AG20443 (cell line): ENCODE results near the gene APEH.

Experiments
- DNase-seq: peaks from one replicate; pipeline ENCODE4 v3.0.0; 2012; ENCODE audit warnings: low spot score, mixed read lengths

Gene APEH

DNA sequence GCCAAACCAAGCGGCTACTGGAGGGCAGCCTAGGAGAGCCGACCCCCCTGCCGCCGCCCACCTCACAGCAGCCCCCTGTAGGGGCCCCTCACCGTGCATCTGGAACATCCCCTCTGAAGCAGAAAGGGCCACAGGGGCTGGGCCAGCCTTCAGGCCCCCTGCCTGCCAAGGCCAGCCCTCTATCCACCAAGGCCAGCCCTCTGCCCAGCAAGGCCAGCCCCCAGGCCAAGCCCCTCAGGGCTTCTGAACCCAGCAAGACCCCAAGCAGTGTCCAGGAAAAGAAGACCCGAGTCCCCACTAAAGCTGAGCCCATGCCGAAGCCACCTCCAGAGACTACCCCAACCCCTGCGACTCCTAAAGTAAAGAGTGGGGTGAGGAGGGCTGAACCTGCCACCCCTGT lies 23.5 kb upstream of the APEH start:
- DNase-seq = no peak

DNA sequence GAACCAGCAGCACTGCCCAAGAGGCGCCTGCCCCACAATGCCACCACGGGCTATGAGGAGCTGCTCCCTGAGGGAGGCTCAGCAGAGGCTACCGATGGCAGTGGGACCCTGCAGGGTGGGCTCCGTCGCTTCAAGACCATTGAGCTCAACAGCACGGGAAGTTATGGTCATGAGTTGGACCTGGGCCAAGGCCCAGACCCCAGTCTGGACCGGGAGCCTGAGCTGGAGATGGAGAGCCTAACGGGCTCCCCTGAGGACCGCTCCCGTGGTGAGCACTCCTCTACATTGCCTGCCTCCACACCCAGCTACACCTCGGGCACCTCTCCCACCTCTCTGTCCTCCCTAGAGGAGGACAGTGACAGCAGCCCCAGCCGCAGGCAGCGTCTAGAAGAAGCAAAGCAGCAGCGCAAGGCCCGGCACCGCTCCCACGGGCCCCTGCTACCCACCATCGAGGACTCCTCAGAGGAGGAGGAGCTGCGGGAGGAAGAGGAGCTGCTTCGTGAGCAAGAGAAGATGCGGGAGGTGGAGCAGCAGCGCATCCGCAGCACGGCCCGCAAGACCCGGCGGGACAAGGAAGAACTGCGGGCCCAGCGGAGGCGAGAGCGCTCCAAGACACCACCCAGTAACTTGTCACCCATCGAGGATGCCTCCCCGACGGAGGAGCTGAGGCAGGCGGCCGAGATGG lies 21.8 kb upstream of the APEH start:
- DNase-seq = no peak

DNA sequence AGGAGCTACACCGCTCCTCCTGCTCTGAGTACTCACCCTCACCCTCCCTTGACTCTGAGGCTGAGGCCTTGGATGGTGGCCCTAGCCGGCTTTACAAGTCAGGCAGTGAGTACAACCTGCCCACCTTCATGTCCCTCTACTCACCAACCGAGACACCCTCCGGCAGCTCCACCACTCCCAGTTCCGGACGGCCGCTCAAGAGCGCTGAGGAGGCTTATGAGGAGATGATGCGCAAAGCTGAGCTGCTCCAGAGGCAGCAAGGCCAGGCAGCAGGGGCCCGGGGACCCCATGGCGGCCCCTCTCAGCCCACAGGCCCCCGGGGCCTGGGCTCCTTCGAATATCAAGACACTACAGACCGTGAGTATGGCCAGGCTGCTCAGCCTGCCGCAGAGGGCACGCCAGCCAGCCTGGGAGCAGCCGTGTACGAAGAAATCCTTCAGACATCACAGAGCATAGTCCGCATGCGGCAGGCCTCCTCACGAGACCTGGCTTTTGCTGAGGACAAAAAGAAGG lies 21.2 kb upstream of the APEH start:
- no peak for DNase-seq

DNA sequence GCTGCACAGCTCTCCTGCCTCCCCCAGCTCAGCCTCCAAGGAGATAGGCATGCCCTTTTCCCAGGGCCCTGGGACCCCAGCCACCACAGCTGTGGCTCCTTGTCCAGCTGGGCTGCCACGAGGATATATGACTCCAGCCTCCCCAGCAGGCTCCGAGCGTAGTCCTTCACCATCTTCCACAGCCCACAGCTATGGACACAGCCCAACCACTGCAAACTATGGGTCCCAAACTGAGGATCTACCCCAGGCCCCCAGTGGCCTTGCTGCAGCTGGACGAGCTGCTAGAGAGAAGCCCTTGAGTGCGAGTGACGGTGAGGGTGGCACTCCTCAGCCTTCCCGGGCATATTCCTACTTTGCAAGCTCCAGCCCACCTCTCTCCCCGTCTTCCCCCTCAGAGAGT lies 20.5 kb upstream of the APEH start:
- DNase-seq = no peak

DNA sequence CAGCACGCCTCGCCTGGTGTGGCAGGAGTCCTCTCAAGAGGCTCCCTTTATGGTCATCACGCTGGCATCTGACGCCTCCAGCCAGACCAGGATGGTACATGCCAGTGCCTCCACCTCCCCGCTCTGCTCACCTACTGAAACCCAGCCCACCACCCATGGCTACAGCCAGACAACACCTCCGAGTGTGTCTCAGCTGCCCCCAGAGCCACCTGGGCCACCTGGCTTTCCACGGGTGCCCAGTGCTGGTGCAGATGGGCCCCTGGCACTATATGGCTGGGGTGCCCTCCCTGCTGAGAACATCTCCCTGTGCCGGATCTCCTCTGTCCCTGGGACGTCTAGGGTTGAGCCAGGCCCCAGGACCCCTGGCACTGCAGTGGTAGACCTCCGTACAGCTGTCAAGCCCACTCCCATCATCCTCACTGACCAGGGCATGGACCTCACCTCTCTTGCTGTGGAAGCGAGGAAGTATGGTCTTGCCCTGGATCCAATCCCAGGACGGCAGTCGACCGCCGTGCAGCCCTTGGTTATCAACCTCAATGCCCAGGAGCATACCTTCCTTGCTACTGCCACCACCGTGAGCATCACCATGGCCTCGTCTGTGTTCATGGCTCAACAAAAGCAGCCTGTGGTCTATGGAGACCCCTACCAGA lies 19.9 kb upstream of the APEH start:
- DNase-seq = no peak

DNA sequence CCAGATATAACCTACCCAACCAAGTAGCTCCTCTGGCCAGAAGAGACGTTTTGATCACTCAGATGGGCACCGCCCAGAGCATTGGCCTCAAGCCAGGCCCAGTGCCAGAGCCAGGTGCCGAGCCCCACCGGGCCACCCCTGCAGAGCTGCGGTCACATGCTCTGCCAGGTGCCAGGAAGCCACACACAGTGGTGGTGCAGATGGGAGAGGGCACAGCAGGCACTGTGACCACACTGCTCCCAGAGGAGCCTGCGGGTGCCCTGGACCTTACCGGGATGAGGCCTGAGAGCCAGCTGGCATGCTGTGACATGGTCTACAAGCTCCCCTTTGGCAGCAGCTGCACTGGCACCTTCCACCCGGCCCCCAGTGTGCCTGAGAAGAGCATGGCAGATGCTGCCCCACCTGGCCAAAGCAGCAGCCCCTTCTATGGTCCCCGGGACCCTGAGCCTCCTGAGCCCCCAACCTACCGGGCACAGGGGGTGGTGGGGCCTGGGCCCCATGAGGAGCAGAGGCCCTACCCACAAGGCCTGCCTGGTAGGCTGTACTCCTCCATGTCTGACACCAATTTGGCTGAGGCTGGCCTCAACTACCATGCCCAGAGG lies 19.1 kb upstream of the APEH start:
- DNase-seq = no peak

DNA sequence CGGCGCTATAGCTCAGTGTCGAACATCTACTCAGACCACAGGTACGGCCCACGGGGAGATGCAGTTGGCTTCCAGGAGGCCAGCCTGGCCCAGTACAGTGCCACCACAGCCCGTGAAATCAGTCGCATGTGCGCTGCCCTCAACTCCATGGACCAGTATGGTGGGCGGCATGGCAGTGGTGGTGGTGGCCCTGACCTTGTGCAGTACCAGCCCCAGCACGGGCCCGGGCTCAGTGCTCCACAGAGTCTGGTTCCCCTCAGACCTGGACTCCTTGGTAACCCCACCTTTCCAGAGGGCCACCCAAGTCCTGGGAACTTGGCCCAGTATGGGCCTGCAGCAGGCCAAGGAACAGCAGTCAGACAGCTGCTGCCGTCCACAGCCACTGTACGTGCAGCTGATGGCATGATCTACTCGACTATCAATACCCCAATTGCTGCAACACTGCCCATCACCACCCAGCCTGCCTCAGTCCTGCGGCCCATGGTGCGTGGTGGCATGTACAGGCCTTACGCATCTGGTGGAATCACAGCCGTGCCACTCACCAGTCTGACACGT lies 18.3 kb upstream of the APEH start:
- DNase-seq = no peak

DNA sequence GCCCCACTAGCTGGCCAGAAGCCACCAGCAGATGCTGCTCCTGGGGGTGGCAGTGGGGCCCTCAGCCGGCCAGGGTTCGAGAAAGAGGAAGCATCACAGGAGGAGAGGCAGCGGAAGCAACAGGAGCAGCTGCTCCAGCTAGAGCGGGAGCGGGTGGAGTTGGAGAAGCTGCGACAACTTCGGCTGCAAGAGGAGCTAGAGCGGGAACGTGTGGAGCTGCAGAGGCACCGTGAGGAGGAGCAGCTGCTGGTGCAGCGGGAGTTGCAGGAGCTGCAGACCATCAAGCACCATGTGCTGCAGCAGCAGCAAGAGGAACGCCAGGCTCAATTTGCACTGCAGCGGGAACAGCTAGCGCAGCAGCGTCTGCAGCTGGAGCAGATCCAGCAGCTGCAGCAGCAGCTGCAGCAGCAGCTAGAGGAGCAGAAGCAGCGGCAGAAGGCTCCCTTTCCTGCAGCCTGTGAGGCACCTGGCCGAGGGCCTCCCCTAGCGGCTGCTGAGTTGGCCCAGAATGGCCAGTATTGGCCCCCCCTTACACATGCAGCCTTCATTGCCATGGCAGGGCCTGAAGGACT lies 17.5 kb upstream of the APEH start:
- DNase-seq = peak; percentile 30

DNA sequence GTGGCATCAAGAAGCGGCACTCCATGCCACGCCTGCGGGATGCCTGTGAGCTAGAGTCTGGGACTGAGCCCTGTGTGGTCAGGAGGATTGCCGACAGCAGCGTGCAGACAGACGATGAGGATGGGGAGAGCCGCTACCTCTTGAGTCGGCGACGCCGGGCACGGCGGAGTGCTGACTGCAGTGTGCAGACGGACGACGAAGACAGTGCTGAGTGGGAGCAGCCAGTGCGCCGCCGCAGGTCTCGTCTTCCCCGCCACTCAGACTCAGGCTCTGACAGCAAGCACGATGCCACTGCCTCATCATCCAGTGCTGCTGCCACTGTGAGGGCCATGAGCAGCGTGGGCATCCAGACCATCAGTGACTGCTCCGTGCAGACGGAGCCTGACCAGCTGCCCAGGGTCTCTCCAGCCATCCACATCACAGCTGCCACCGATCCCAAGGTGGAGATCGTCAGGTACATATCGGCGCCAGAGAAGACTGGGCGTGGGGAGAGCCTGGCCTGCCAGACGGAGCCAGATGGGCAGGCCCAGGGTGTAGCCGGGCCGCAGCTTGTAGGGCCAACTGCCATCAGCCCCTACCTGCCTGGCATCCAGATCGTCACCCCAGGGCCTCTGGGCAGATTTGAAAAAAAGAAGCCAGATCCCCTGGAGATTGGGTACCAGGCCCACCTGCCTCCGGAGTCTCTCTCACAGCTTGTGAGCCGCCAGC lies 16.8 kb upstream of the APEH start:
- no peak for DNase-seq

DNA sequence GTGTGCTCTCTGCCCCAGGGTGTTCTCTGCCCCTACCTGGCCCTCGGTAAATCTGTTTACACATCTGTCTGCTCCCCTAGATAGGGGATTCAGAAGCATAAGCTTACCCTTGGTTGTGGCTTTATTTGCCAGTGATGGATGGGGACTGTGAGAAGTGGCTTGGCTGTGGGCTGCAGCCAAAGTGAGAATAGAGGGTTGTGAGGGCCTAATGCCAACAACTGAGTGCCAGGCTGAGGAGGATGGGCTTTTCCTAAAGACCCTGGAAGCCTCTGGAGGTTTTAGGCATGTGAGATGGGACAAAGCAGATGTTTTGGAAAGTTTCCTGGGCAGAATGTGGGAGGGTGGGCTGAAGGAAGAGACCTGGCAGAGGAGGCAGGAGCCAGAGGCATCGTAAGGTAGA lies 15.4 kb upstream of the APEH start:
- DNase-seq = no peak

DNA sequence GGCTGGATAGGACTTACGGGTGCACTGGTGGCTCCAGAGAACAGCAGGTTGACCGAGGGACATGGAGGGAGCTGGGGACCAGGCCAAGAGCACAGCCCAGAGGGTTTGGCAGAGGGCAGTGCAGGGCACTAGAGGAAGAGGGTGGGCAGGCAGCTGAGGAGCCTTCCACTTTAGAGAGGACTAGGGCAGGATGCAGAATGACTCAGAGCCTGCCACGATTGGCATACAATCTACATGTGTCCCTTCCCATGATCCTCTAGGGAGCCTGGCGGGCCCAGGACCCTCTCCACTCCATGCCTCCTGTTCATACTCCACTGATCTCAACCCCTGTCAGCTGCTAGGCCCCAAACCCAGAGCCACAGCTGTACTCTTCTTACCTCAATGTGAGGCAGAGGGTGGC lies 14.4 kb upstream of the APEH start:
- DNase-seq = no peak

DNA sequence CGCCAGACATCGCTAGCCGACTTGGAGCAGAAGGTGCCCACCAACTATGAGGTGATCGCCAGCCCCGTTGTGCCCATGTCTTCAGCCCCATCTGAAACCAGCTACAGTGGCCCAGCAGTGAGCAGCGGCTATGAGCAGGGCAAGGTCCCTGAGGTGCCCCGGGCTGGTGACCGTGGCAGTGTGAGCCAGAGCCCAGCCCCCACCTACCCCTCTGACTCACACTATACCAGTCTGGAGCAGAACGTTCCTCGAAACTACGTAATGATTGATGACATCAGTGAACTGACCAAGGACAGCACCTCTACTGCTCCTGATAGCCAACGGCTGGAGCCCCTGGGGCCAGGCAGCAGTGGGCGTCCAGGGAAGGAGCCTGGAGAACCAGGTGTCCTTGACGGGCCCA lies 12.9 kb upstream of the APEH start:
- DNase-seq = no peak

DNA sequence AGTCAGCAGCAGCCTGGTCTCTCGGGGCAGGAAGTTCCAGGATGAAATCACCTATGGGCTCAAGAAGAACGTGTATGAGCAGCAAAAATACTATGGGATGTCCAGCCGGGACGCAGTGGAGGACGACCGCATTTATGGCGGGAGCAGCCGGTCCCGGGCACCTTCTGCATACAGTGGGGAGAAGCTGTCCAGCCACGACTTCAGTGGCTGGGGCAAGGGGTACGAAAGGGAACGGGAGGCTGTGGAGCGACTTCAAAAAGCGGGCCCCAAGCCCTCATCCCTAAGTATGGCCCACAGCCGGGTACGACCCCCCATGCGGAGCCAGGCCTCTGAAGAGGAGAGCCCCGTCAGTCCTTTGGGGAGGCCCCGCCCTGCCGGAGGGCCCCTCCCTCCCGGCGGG lies 12.1 kb upstream of the APEH start:
- DNase-seq = no peak

DNA sequence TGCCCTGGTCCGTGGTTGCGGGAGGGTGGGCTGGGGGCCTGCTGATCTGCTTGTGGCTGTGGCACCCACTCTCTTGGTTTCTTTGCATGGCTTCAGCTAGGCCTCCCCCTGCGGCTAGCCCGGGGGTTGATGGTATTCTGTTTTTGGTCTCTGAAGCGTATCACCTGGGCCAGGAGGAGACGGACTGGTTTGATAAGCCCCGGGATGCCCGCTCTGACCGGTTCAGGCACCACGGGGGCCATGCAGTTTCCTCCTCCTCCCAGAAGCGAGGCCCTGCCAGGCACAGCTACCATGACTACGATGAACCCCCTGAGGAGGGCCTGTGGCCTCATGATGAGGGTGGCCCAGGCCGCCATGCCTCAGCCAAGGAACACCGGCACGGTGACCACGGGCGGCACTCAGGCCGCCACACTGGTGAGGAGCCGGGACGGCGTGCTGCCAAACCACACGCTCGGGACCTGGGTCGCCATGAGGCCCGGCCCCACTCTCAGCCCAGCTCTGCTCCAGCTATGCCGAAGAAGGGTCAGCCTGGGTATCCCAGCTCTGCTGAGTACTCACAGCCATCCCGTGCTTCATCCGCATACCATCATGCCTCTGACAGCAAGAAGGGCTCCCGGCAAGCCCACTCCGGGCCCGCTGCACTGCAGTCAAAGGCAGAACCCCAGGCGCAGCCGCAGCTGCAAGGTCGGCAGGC lies 11.3 kb upstream of the APEH start:
- DNase-seq = no peak

DNA sequence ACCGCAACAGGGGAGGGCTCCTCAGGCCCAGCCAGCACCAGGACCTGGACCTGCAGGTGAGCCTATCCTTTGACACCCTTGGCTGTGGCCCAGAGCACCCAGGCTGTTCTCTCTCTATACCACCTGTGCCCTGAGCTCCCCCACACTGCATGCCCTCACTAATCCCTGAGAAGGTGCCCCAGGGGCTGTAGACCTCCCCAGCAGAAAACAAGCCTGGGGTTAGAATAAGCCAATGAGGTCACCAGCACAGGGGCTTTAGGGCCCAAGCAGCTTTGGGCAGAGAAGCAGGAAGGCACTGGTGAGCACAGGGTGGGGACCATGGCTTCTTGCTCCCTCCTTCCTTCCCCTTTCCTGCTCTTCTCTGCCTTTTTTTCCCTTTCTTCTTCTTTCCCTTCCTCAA lies 10.3 kb upstream of the APEH start:
- no peak for DNase-seq

DNA sequence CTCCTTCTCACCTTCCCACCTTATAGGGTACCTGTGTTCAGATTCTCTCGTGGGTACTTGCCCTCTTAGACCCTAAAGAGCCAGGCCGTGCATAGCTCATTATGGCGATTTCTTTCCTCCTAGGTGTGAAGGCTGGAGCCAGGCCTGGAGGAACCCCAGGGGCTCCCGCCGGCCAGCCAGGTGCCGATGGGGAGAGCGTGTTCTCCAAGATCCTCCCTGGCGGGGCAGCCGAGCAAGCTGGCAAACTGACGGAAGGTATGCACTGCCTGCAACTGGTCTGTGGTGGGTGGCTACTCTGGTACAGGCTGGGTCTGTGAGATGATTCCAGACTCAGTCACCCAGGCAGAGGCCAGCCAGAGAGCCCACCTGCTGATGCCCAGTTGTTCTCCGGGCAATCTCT lies 9.9 kb upstream of the APEH start:
- DNase-seq = no peak

DNA sequence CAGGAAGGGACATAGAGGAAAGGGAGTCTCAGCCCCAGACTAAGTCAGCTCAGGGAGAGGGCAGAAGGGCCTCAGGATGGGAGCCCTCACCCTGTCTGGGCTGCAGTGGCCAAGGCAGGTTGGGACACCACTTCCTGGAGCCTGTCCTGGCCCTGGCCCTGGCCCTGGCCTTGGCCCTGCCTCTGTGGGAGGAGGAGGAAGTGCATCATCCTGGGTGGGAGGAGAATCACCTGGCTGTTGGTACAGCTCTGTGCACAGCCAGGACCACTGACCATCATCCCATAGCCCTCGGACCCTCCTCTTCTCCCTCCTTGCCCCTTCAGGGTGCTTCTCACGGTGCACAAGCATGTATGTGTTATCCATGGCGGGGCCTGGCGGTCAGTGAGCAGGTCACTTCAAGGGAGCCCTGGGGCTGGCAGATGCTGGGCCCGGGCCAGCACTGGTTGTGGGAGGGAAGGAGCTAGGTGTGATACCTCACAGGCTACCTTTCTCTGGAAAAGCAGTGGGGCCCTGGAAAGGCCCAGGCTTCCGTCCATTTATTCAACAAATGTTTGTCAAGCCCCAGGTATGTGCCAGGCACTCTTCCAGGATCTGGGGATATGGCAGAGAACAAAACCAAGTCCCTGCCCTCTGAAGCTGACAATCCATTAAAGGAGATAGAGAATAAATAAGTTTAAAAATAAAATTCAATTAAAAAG lies 8.2 kb upstream of the APEH start:
- DNase-seq = no peak

DNA sequence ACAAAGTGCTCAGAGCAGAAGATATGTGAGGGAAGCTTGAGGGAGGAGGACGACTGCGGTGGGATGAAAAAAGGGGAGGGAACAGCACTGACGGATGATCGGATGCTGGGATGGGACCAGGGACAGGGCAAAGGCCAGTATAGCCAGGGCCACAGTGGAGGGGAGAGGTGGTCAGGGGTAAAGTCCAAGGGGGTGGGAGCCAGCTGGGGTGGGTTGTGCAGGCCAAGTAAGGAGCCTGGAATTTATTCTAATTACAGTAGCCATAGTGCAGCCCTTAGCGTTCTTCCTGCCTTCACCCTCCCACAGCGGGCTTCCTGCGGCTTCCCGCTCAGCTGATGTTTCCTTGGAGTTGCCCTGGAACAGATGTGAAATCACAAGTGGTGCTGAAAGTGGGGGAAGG lies 7.6 kb upstream of the APEH start:
- no peak for DNase-seq

DNA sequence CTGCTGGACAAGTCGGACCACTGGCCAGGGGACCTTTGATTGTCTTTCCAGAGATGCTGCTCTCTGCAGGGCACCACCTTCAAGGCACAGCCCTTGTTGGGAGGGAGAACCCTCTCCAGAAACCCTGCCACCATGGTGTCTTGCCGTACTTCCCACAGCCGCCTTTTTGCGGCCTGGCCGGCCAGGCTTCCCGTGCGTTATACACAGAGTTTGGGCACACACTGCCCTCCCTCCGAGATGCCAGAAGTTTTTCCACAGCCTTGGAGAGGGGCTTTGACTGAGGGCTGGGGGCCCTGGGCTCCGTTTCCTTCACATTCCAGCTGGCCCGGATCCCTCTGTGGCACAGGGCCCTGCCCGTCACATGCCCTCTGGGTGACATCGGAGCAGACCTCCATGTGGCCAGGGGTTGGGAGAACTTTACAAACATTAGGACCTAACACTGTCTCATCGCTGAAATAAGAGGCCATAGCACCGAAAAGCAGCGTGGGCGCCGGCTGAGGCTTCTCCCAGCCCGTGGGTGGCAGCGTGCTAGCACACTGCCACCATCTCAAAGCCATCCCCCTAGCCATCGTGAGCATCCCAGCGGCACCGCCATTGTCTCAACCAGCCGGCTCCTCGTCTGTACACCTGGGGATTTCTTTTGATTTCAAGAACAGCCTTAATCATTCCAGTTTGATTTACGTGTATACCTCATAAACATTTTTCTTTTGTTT lies 6.3 kb upstream of the APEH start:
- DNase-seq = no peak

DNA sequence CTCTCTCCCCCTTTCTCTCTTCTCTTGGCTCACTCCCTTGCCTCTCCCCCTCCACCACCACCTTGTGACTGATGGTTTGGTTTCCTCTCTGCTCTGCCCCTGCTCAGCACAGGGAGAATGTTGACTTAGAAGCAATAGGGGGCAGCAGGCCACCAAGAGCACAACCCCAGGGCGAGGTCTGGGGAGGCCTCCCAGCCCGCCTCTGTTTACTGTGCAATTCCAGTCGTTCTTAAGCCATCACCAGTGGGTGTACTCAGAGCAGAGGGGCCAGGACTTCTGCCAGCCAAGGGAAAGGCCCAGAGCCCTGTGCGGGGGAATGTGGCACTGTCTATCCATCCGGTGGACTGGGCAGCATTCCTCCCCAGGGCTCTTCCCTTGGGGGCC lies 5.7 kb upstream of the APEH start:
- peak; percentile 22 for DNase-seq
